ENCODE measurements around the gene RNF13. TPM values are rescaled to one million over a fixed set of nuclear protein-coding genes. Genes with fewer than 3 reads are reported as not detected.
"Not testable (repeated sequence)": the region's sequence is repeated elsewhere in the genome, so short reads cannot be mapped to it uniquely, and the experiment has no call there.

Gene RNF13
- total and polyA plus RNA-seq, 4 donors: 56.1 to 85.8 (median 70.8) TPM

DNA sequence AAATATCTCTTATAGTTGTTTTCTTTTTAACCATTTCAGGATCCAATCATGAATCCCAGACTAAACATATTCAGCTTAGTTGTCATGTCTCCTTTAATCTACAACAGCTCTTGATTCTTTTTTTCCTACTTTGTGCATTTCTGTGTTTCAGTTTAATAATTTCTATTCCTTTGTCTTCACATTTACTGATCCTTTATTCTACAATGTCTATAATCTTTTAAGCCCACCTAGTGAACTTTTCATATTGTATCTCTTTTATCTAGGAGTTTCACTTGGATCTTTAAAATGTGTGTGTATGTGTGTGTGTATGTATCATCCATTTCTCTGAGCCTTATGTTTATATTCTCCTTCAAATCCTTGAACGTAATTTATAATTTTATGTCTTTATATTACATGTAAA lies 70.1 kb downstream of the RNF13 start:
- ATAC-seq (ENCODE audit: low FRiP score) (no peak), DNase-seq (no peak)
- Histone ChIP-seq H3K9me3 (ENCODE audit: control insufficient read depth, low read length) (no peaks in the 10 kb centered on the region), H3K4me3 (ENCODE audit: low read length in 2 of 2) (no peak overlapping the region), H3K27me3 (ENCODE audit: control insufficient read depth in 1 of 2, insufficient read depth in 2 of 2, low read length in 1 of 2) (no peaks in the 10 kb centered on the region), H3K36me3 (ENCODE audit: control insufficient read depth in 1 of 2, insufficient read depth in 2 of 2, low read length in 1 of 2) (peaks cover 0 to 2% of the 10 kb centered on the region in 2 donors), H3K27ac (ENCODE audit: low read depth in 1 of 2, low read length in 2 of 2) (no peak overlapping the region), H3K4me1 (ENCODE audit: control insufficient read depth in 1 of 2, insufficient read depth in 2 of 2, low read length in 2 of 2) (no peaks in the 10 kb centered on the region)
- 96% methylated on average over 1 of the region's 1 CpG for WGBS, 2 donors
- intact Hi-C loops (cut with DNase I): loop anchor here in 1 of 2 donors (10.0 kb wide), 1 partner anchor 82 kb away; no protein-coding TSS in a partner anchor

- not testable (repeated sequence) for H3K4me3 ChIP-seq (ENCODE audit: low read length in 2 of 2); H3K9me3 ChIP-seq (ENCODE audit: control insufficient read depth, low read length); H3K27me3 ChIP-seq (ENCODE audit: control insufficient read depth in 1 of 2, insufficient read depth in 2 of 2, low read length in 1 of 2); H3K36me3 ChIP-seq (ENCODE audit: control insufficient read depth in 1 of 2, insufficient read depth in 2 of 2, low read length in 1 of 2); DNase-seq; H3K4me1 ChIP-seq (ENCODE audit: control insufficient read depth in 1 of 2, insufficient read depth in 2 of 2, low read length in 2 of 2); H3K27ac ChIP-seq (ENCODE audit: low read depth in 1 of 2, low read length in 2 of 2); ATAC-seq (ENCODE audit: low FRiP score)
- WGBS, 2 donors: 97 to 98% methylated on average over 5 of the region's 5 CpGs
- intact Hi-C loops (cut with DNase I): loop anchor here in 1 of 2 donors (10.0 kb wide), 1 partner anchor 81 kb away; no protein-coding TSS in a partner anchor
These were observed 70.8 kb downstream of the RNF13 start for GRCh38 chr3:149883860-149884259.

DNA sequence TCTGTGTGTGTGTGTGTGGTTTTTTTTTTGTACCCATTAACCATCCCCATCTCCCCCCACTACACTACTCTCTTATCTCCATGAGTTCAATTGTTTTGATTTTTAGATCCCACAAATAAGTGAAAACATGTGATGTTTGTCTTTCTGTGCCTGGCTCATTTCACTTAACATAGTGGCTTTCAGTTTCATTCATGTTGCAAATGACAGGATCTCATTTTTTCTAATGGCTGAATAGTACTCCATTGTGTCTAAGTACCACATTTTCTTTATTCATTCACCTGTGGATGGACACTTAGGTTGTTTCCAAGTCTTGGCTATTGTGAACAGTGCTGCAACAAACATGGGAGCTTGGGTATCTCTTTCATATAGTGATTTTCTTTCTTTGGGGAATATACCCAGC lies 71.8 kb downstream of the RNF13 start:
- not testable (repeated sequence) for ATAC-seq (ENCODE audit: low FRiP score); H3K9me3 ChIP-seq (ENCODE audit: control insufficient read depth, low read length); H3K4me1 ChIP-seq (ENCODE audit: control insufficient read depth in 1 of 2, insufficient read depth in 2 of 2, low read length in 2 of 2); H3K36me3 ChIP-seq (ENCODE audit: control insufficient read depth in 1 of 2, insufficient read depth in 2 of 2, low read length in 1 of 2); H3K27ac ChIP-seq (ENCODE audit: low read depth in 1 of 2, low read length in 2 of 2); DNase-seq; H3K4me3 ChIP-seq (ENCODE audit: low read length in 2 of 2); H3K27me3 ChIP-seq (ENCODE audit: control insufficient read depth in 1 of 2, insufficient read depth in 2 of 2, low read length in 1 of 2)
- intact Hi-C loops (cut with DNase I): loop anchor here in 1 of 2 donors (10.0 kb wide), 1 partner anchor 80 kb away; no protein-coding TSS in a partner anchor

GRCh38 chr3:149886957-149887356 lies 73.9 kb downstream of the RNF13 start:
- DNase-seq (no peak), ATAC-seq (ENCODE audit: low FRiP score) (no peak)
- no peaks in the 10 kb centered on the region for H3K27me3 ChIP-seq (ENCODE audit: control insufficient read depth in 1 of 2, insufficient read depth in 2 of 2, low read length in 1 of 2)
- no peaks in the 10 kb centered on the region for H3K9me3 ChIP-seq (ENCODE audit: control insufficient read depth, low read length)
- WGBS, 2 donors: 84 to 85% methylated on average over 9 of the region's 9 CpGs
- H3K27ac ChIP-seq (ENCODE audit: low read depth in 1 of 2, low read length in 2 of 2): no peak overlapping the region
- intact Hi-C loops (cut with DNase I): loop anchor here in 1 of 2 donors (10.0 kb wide), 1 partner anchor 78 kb away; no protein-coding TSS in a partner anchor
- peaks cover 0 to 2% of the 10 kb centered on the region in 2 donors for H3K36me3 ChIP-seq (ENCODE audit: control insufficient read depth in 1 of 2, insufficient read depth in 2 of 2, low read length in 1 of 2)
- no peaks in the 10 kb centered on the region for H3K4me1 ChIP-seq (ENCODE audit: control insufficient read depth in 1 of 2, insufficient read depth in 2 of 2, low read length in 2 of 2)
- no peak overlapping the region for H3K4me3 ChIP-seq (ENCODE audit: low read length in 2 of 2)

- intact Hi-C loops (cut with DNase I): no loop called here
- H3K4me1 ChIP-seq (ENCODE audit: control insufficient read depth in 1 of 2, insufficient read depth in 2 of 2, low read length in 2 of 2): peaks cover 2 to 4% of the 10 kb centered on the region in 2 donors
- H3K27ac ChIP-seq (ENCODE audit: low read depth in 1 of 2, low read length in 2 of 2): no peak overlapping the region
- no peak overlapping the region for H3K4me3 ChIP-seq (ENCODE audit: low read length in 2 of 2)
- ATAC-seq (ENCODE audit: low FRiP score) (no peak), DNase-seq (no peak)
- no peaks in the 10 kb centered on the region for H3K27me3 ChIP-seq (ENCODE audit: control insufficient read depth in 1 of 2, insufficient read depth in 2 of 2, low read length in 1 of 2)
- no peaks in the 10 kb centered on the region for H3K9me3 ChIP-seq (ENCODE audit: control insufficient read depth, low read length)
- H3K36me3 ChIP-seq (ENCODE audit: control insufficient read depth in 1 of 2, insufficient read depth in 2 of 2, low read length in 1 of 2): peaks cover 0 to 2% of the 10 kb centered on the region in 2 donors
These were observed 78.6 kb downstream of the RNF13 start for GRCh38 chr3:149891621-149892020.

DNA sequence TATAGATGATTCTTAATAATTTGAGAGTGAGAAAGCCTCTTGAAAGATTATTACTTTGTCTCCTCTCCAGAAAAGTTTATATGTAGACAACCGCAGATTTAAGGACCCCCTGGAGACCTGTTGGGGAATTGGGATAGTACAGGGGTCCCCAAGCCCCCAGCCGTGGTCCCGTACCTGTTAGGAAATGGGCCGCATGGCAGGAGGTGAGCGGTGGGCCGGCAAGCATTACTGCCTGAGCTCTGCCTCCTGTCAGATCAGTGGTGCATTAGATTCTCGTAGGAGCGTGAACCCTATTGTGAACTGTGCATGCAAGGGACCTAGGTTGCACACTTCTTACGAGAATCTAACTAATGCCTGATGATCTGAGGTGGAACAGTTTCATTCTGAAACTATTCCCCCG lies 79.4 kb downstream of the RNF13 start:
- DNase-seq: peak in 1 of 2 donors; percentile 63
- ATAC-seq (ENCODE audit: low FRiP score): no peak
- Histone ChIP-seq H3K9me3 (ENCODE audit: control insufficient read depth, low read length) (no peaks in the 10 kb centered on the region), H3K4me1 (ENCODE audit: control insufficient read depth in 1 of 2, insufficient read depth in 2 of 2, low read length in 2 of 2) (peaks cover 2 to 4% of the 10 kb centered on the region in 2 donors), H3K4me3 (ENCODE audit: low read length in 2 of 2) (no peak overlapping the region), H3K27me3 (ENCODE audit: control insufficient read depth in 1 of 2, insufficient read depth in 2 of 2, low read length in 1 of 2) (no peaks in the 10 kb centered on the region), H3K27ac (ENCODE audit: low read depth in 1 of 2, low read length in 2 of 2) (no peak overlapping the region), H3K36me3 (ENCODE audit: control insufficient read depth in 1 of 2, insufficient read depth in 2 of 2, low read length in 1 of 2) (no peaks in the 10 kb centered on the region)
- intact Hi-C loops (cut with DNase I): no loop called here
- 93 to 95% methylated on average over 10 of the region's 10 CpGs for WGBS, 2 donors

- Histone ChIP-seq H3K27me3 (ENCODE audit: control insufficient read depth in 1 of 2, insufficient read depth in 2 of 2, low read length in 1 of 2) (no peaks in the 10 kb centered on the region), H3K9me3 (ENCODE audit: control insufficient read depth, low read length) (no peaks in the 10 kb centered on the region), H3K4me1 (ENCODE audit: control insufficient read depth in 1 of 2, insufficient read depth in 2 of 2, low read length in 2 of 2) (peaks cover 3 to 11% of the 10 kb centered on the region in 2 donors), H3K4me3 (ENCODE audit: low read length in 2 of 2) (no peak overlapping the region), H3K27ac (ENCODE audit: low read depth in 1 of 2, low read length in 2 of 2) (no peak overlapping the region), H3K36me3 (ENCODE audit: control insufficient read depth in 1 of 2, insufficient read depth in 2 of 2, low read length in 1 of 2) (no peaks in the 10 kb centered on the region)
- DNase-seq (no peak), ATAC-seq (ENCODE audit: low FRiP score) (no peak)
- intact Hi-C loops (cut with DNase I): no loop called here
These were observed 81.2 kb downstream of the RNF13 start for GRCh38 chr3:149894205-149894604.

GRCh38 chr3:149895339-149895738 lies 82.3 kb downstream of the RNF13 start:
- 54 to 55% methylated on average over 1 of the region's 1 CpG for WGBS, 2 donors
- ATAC-seq (ENCODE audit: low FRiP score) (no peak), DNase-seq (no peak)
- intact Hi-C loops (cut with DNase I): no loop called here
- H3K9me3 ChIP-seq (ENCODE audit: control insufficient read depth, low read length): no peaks in the 10 kb centered on the region
- H3K4me3 ChIP-seq (ENCODE audit: low read length in 2 of 2): no peak overlapping the region
- no peaks in the 10 kb centered on the region for H3K27me3 ChIP-seq (ENCODE audit: control insufficient read depth in 1 of 2, insufficient read depth in 2 of 2, low read length in 1 of 2)
- H3K36me3 ChIP-seq (ENCODE audit: control insufficient read depth in 1 of 2, insufficient read depth in 2 of 2, low read length in 1 of 2): no peaks in the 10 kb centered on the region
- no peak overlapping the region for H3K27ac ChIP-seq (ENCODE audit: low read depth in 1 of 2, low read length in 2 of 2)
- peaks cover 6 to 11% of the 10 kb centered on the region in 2 donors for H3K4me1 ChIP-seq (ENCODE audit: control insufficient read depth in 1 of 2, insufficient read depth in 2 of 2, low read length in 2 of 2)

DNA sequence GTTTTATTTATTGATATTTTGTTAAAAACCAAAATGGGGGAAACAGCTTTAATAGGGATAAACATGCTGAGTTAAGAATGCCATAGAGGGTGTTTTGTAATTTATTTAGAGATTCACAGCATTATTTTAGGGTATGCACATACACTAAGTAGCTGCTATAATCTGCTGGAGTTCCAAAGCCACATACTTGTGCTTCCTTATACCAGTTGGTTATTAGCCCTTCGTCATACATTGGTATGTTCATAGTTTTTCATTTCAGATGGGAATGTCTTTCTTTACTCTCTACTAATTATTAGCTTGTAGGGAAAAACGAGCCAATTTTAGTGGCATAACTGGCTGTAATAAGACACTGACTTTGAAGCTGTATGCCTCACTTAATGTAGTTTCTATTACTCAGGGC lies 82.8 kb downstream of the RNF13 start:
- 90 to 93% methylated on average over 2 of the region's 2 CpGs for WGBS, 2 donors
- DNase-seq (no peak), ATAC-seq (ENCODE audit: low FRiP score) (no peak)
- Histone ChIP-seq H3K27me3 (ENCODE audit: control insufficient read depth in 1 of 2, insufficient read depth in 2 of 2, low read length in 1 of 2) (no peaks in the 10 kb centered on the region), H3K27ac (ENCODE audit: low read depth in 1 of 2, low read length in 2 of 2) (no peak overlapping the region), H3K9me3 (ENCODE audit: control insufficient read depth, low read length) (no peaks in the 10 kb centered on the region), H3K4me3 (ENCODE audit: low read length in 2 of 2) (no peak overlapping the region), H3K36me3 (ENCODE audit: control insufficient read depth in 1 of 2, insufficient read depth in 2 of 2, low read length in 1 of 2) (no peaks in the 10 kb centered on the region), H3K4me1 (ENCODE audit: control insufficient read depth in 1 of 2, insufficient read depth in 2 of 2, low read length in 2 of 2) (peaks cover 6 to 11% of the 10 kb centered on the region in 2 donors)
- intact Hi-C loops (cut with DNase I): no loop called here
